HG03103 (cell line): Measurements from ENCODE around the gene KEAP1.
A peak's percentile ranks its signal among the peaks of the same experiment; 100 is the strongest.
"Not testable (repeated sequence)": the region's sequence is repeated elsewhere in the genome, so short reads cannot be mapped to it uniquely, and the experiment has no call there.

Experiments
- ATAC-seq: cut with Tn5 transposase; IDR thresholded peaks from one replicate; pipeline ENCODE4 v1.9.1; 2021; ENCODE audit warnings: low read depth; ENCODE audit not compliant: unreplicated experiment

Gene KEAP1

GRCh38 chr19:10500247-10500592, 2.9 kb downstream of the KEAP1 start:
- no peak for ATAC-seq

- no peak for ATAC-seq
Measured at GRCh38 chr19:10499550-10500246, 3.5 kb downstream of the KEAP1 start.

- no peak for ATAC-seq
Measured at GRCh38 chr19:10497371-10497770, 5.8 kb downstream of the KEAP1 start.

- ATAC-seq: no peak
Measured at GRCh38 chr19:10491472-10492047, 11.6 kb downstream of the KEAP1 start.

GRCh38 chr19:10486551-10486950, 16.6 kb downstream of the KEAP1 start:
- ATAC-seq: no peak

GRCh38 chr19:10478903-10479384, 24.2 kb downstream of the KEAP1 start:
- ATAC-seq: no peak

- ATAC-seq: no peak
Measured at GRCh38 chr19:10478476-10478875, 24.7 kb downstream of the KEAP1 start.

GRCh38 chr19:10474962-10475451, 28.1 kb downstream of the KEAP1 start:
- ATAC-seq: no peak

GRCh38 chr19:10473192-10473591, 30.0 kb downstream of the KEAP1 start:
- ATAC-seq: no peak

GRCh38 chr19:10471909-10472308, 31.2 kb downstream of the KEAP1 start:
- ATAC-seq: no peak

GRCh38 chr19:10468133-10468532, 35.0 kb downstream of the KEAP1 start:
- no peak for ATAC-seq

GRCh38 chr19:10467104-10467706, 36.0 kb downstream of the KEAP1 start:
- no peak for ATAC-seq

- ATAC-seq: no peak
Measured at GRCh38 chr19:10464456-10464855, 38.7 kb downstream of the KEAP1 start.

- no peak for ATAC-seq
Measured at GRCh38 chr19:10462557-10462956, 40.6 kb downstream of the KEAP1 start.

- ATAC-seq: not testable (repeated sequence)
Measured at GRCh38 chr19:10462042-10462441, 41.1 kb downstream of the KEAP1 start.

GRCh38 chr19:10461047-10461949, 41.9 kb downstream of the KEAP1 start:
- peak; percentile 74 for ATAC-seq

GRCh38 chr19:10460714-10461046, 42.5 kb downstream of the KEAP1 start:
- ATAC-seq: no peak

GRCh38 chr19:10458733-10459132, 44.4 kb downstream of the KEAP1 start:
- ATAC-seq: not testable (repeated sequence)

GRCh38 chr19:10454267-10454666, 48.9 kb downstream of the KEAP1 start:
- ATAC-seq: no peak

- no peak for ATAC-seq
Measured at GRCh38 chr19:10453852-10454251, 49.3 kb downstream of the KEAP1 start.
